Neural cell (in vitro differentiated cells): ENCODE measurements around the gene KRT12.

ENCODE experiments used
- CTCF ChIP-seq: fragments of 450-650 bp; IDR thresholded peaks from 2 replicates; pipeline ENCODE4 v1.5.1; 2014; ENCODE audit warnings: antibody characterized with exemption, mild to moderate bottlenecking, moderate library complexity; ENCODE audit not compliant: poor library complexity, severe bottlenecking
- EP300 ChIP-seq: fragments of 450-650 bp; conservative IDR thresholded peaks from 2 replicates; pipeline ENCODE4 v1.6.1; 2014; ENCODE audit warnings: antibody characterized with exemption, mild to moderate bottlenecking, moderate library complexity; ENCODE audit not compliant: poor library complexity, severe bottlenecking
- EZH2 ChIP-seq: fragments of 200-600, 300-800 bp; shearing (Covaris generic), sonication (generic); IDR thresholded peaks from 2 replicates; pipeline ENCODE4 v1.6.1; 2014; ENCODE audit warnings: antibody characterized with exemption, low read length, borderline replicate concordance, mild to moderate bottlenecking; ENCODE audit not compliant: insufficient read depth, poor library complexity, severe bottlenecking
- MXI1 ChIP-seq: fragments of 450-650 bp; conservative IDR thresholded peaks from 2 replicates; pipeline ENCODE4 v1.6.1; 2014; ENCODE audit warnings: antibody characterized with exemption, mild to moderate bottlenecking; ENCODE audit not compliant: poor library complexity, severe bottlenecking
- POLR2AphosphoS5 ChIP-seq: IDR thresholded peaks from 2 replicates; pipeline ENCODE4 v1.6.1; 2012
- RAD21 ChIP-seq: fragments of 450-650 bp; conservative IDR thresholded peaks from 2 replicates; pipeline ENCODE4 v1.6.1; 2014; ENCODE audit warnings: antibody characterized with exemption, mild to moderate bottlenecking, moderate library complexity
- SMC3 ChIP-seq: fragments of 450-650 bp; conservative IDR thresholded peaks from 2 replicates; pipeline ENCODE4 v1.6.1; 2014; ENCODE audit warnings: antibody characterized with exemption, mild to moderate bottlenecking, moderate library complexity; ENCODE audit not compliant: poor library complexity
- TAF1 ChIP-seq: IDR thresholded peaks from 2 replicates; pipeline ENCODE4 v1.6.1; 2012; ENCODE audit warnings: low read depth
- TF ChIP-seq, protein P1 (sequence below): IDR thresholded peaks from 2 replicates; pipeline ENCODE4 v1.6.1; 2012; ENCODE audit warnings: borderline replicate concordance

- no peak for TF ChIP-seq EZH2
- no peak for TF ChIP-seq CTCF
- no peak for TF ChIP-seq TAF1
- TF ChIP-seq, protein P1, sequence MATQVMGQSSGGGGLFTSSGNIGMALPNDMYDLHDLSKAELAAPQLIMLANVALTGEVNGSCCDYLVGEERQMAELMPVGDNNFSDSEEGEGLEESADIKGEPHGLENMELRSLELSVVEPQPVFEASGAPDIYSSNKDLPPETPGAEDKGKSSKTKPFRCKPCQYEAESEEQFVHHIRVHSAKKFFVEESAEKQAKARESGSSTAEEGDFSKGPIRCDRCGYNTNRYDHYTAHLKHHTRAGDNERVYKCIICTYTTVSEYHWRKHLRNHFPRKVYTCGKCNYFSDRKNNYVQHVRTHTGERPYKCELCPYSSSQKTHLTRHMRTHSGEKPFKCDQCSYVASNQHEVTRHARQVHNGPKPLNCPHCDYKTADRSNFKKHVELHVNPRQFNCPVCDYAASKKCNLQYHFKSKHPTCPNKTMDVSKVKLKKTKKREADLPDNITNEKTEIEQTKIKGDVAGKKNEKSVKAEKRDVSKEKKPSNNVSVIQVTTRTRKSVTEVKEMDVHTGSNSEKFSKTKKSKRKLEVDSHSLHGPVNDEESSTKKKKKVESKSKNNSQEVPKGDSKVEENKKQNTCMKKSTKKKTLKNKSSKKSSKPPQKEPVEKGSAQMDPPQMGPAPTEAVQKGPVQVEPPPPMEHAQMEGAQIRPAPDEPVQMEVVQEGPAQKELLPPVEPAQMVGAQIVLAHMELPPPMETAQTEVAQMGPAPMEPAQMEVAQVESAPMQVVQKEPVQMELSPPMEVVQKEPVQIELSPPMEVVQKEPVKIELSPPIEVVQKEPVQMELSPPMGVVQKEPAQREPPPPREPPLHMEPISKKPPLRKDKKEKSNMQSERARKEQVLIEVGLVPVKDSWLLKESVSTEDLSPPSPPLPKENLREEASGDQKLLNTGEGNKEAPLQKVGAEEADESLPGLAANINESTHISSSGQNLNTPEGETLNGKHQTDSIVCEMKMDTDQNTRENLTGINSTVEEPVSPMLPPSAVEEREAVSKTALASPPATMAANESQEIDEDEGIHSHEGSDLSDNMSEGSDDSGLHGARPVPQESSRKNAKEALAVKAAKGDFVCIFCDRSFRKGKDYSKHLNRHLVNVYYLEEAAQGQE: no peak
- TF ChIP-seq EP300: no peak
- no peak for TF ChIP-seq RAD21
- TF ChIP-seq POLR2AphosphoS5: no peak
- TF ChIP-seq SMC3: no peak
- no peak for TF ChIP-seq MXI1
Observed at GRCh38 chr17:40816569-40816968, 50.5 kb downstream of the KRT12 start.
